ENCODE results near the gene GPR37L1.
"Not testable (repeated sequence)": the region's sequence is repeated elsewhere in the genome, so short reads cannot be mapped to it uniquely, and the experiment has no call there.

GPR37L1 gene

GRCh38 chr1:202110977-202111376 is 11.7 kb upstream of the GPR37L1 start:
- no peak for DNase-seq (ENCODE audit: low read depth)

- not testable (repeated sequence) for DNase-seq (ENCODE audit: low read depth)
Measured at GRCh38 chr1:202111589-202111988, 11.1 kb upstream of the GPR37L1 start.

- no peak for DNase-seq (ENCODE audit: low read depth)
Measured at GRCh38 chr1:202112859-202113689, 9.6 kb upstream of the GPR37L1 start.

- no peak for DNase-seq (ENCODE audit: low read depth)
Measured at GRCh38 chr1:202113690-202114300, 8.9 kb upstream of the GPR37L1 start.

GRCh38 chr1:202116287-202116686 is 6.4 kb upstream of the GPR37L1 start:
- DNase-seq (ENCODE audit: low read depth), result no peak

- no peak for DNase-seq (ENCODE audit: low read depth)
Measured at GRCh38 chr1:202117898-202118371, 4.8 kb upstream of the GPR37L1 start.

GRCh38 chr1:202121006-202121405 is 1.7 kb upstream of the GPR37L1 start:
- DNase-seq (ENCODE audit: low read depth), result no peak

GRCh38 chr1:202123336-202123813 is 658 bp downstream of the GPR37L1 start:
- DNase-seq (ENCODE audit: low read depth), result no peak

- no peak for DNase-seq (ENCODE audit: low read depth)
Measured at GRCh38 chr1:202124142-202124541, 1.4 kb downstream of the GPR37L1 start.

- no peak for DNase-seq (ENCODE audit: low read depth)
Measured at GRCh38 chr1:202125611-202126010, 2.9 kb downstream of the GPR37L1 start.

GRCh38 chr1:202126426-202126825 is 3.7 kb downstream of the GPR37L1 start:
- DNase-seq (ENCODE audit: low read depth), result no peak

- DNase-seq (ENCODE audit: low read depth), result no peak
Measured at GRCh38 chr1:202127061-202127460, 4.3 kb downstream of the GPR37L1 start.

GRCh38 chr1:202127836-202128622 is 5.3 kb downstream of the GPR37L1 start:
- no peak for DNase-seq (ENCODE audit: low read depth)

- DNase-seq (ENCODE audit: low read depth), result no peak
Measured at GRCh38 chr1:202129453-202130296, 7.0 kb downstream of the GPR37L1 start.

GRCh38 chr1:202130297-202130721 is 7.6 kb downstream of the GPR37L1 start:
- no peak for DNase-seq (ENCODE audit: low read depth)

- DNase-seq (ENCODE audit: low read depth), result no peak
Measured at GRCh38 chr1:202130816-202131522, 8.3 kb downstream of the GPR37L1 start.

GRCh38 chr1:202131956-202132821 is 9.5 kb downstream of the GPR37L1 start:
- DNase-seq (ENCODE audit: low read depth), result no peak

- DNase-seq (ENCODE audit: low read depth), result no peak
Measured at GRCh38 chr1:202133001-202133400, 10.3 kb downstream of the GPR37L1 start.

- DNase-seq (ENCODE audit: low read depth), result no peak
Measured at GRCh38 chr1:202133496-202133895, 10.8 kb downstream of the GPR37L1 start.

GRCh38 chr1:202133989-202134388 is 11.3 kb downstream of the GPR37L1 start:
- DNase-seq (ENCODE audit: low read depth), result no peak
